Gastrocnemius medialis (tissue), 4 donors: Measurements from ENCODE around the gene MOB1B. TPM values are rescaled to one million over a fixed set of nuclear protein-coding genes. Genes with fewer than 3 reads are reported as not detected.

Source experiments
- ATAC-seq, 2 donors: fragments of 150-250 bp; one replicate each; pipeline ENCODE4 v1.9.1; 2016
- DNase-seq, 2 donors: peaks; one replicate each; pipeline ENCODE4 v3.0.0-alpha.2; 2019
- H3K27ac ChIP-seq, 4 donors: fragments of 200-600 bp; sonication (generic); 1 replicate in 1 of 4; 2 replicates in 3 of 4; pipeline ENCODE4 v1.5.1; 2016 to 2018; ENCODE audit warnings: mild to moderate bottlenecking in 2 of 4, moderate library complexity in 1 of 4
- H3K27me3 ChIP-seq, 3 donors: fragments of 200-600 bp; sonication (generic) in 2 of 3; 1 replicate in 1 of 3; 2 replicates in 2 of 3; pipeline versions ENCODE4 v1.5.1 to v1.6.0; 2016 to 2019; ENCODE audit warnings: mild to moderate bottlenecking in 1 of 3, moderate library complexity in 1 of 3
- H3K36me3 ChIP-seq, 2 donors: fragments of 200-600 bp; sonication (generic) in 1 of 2; one replicate each; pipeline ENCODE4 v1.5.1; 2017 to 2018
- H3K4me1 ChIP-seq, 2 donors: fragments of 200-600 bp; sonication (generic) in 1 of 2; one replicate each; pipeline ENCODE4 v1.5.1; 2016 to 2017; ENCODE audit warnings: mild to moderate bottlenecking in 2 of 2
- H3K4me3 ChIP-seq, 4 donors: fragments of 200-600 bp; sonication (generic) in 3 of 4; 1 replicate in 1 of 4; 2 replicates in 3 of 4; pipeline ENCODE4 v1.5.1; 2016 to 2019; ENCODE audit warnings: mild to moderate bottlenecking in 2 of 4
- H3K9me3 ChIP-seq, 3 donors: fragments of 200-600 bp; sonication (generic) in 2 of 3; 1 replicate in 1 of 3; 2 replicates in 2 of 3; pipeline ENCODE4 v1.5.1; 2016 to 2019
- CTCF ChIP-seq, 5 experiments: fragments of 450-650 bp in 3 of 5; fragments of 200-600 bp in 2 of 5; sonication (generic) in 2 of 5; IDR thresholded peaks in 4 of 5; conservative IDR thresholded peaks in 1 of 5; 1 replicate in 4 of 5; 2 replicates in 1 of 5; pipeline ENCODE4 v1.5.1; 2016 to 2019; ENCODE audit warnings: antibody characterized with exemption in 5 of 5, mild to moderate bottlenecking in 3 of 5, moderate library complexity in 3 of 5
- POLR2A ChIP-seq, 2 donors: fragments of 450-650 bp; IDR thresholded peaks; one replicate each; pipeline ENCODE4 v1.6.1; 2017; ENCODE audit warnings: antibody characterized with exemption in 2 of 2, mild to moderate bottlenecking in 2 of 2, moderate library complexity in 2 of 2
- in situ Hi-C, 4 donors: fragments of 200-750 bp; cut with MboI; loops; one replicate each; pipeline versions ENCODE4 v1.15.0 to v1.8.0; 2017; ENCODE audit warnings: low sequenced_read_pairs in 4 of 4
- intact Hi-C: fragments of 100-400 bp; cut with DNase I; formaldehyde crosslinking; loops from one replicate; pipeline ENCODE4 v1.15.1; 2023; ENCODE audit warnings: low total_unique reads
- total RNA-seq, 4 donors: library from RNA; depleted of rRNA; stranded (reverse); fragments of >200 nt; gene quantifications; one replicate each; pipeline versions ENCODE4 v1.1.0 to v1.2.3, GENCODE V29; 2016

The MOB1B gene
- total RNA-seq, 4 donors from 2014 or later, result 6.5 to 17.5 (median 8.4) TPM

DNA sequence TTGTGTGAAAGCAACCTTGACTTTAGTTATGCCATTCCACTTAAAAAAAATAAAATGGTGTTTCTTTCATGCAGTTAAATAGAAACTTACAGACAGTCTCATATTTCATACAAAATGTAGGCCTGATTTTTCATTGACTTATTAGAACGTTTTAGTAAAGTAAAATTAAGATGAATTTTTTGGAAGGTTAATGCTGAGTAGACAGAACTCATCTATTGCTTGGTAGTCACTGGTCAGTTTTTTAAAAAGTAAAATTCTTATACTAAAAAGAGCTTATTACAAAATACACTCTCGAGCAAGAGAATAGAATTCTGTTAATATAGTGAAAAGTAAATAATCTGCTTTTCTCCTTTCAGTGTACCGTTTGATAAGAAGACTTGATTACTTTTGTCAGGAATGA lies 21.4 kb upstream of the MOB1B start:
- H3K4me1 ChIP-seq, result no peaks in the 10 kb centered on the region
- in situ Hi-C loops, result no loop called here
- no peak overlapping the region for H3K27ac ChIP-seq
- ATAC-seq (no peak), DNase-seq (no peak)
- no peaks in the 10 kb centered on the region for H3K27me3 ChIP-seq
- no peaks in the 10 kb centered on the region for H3K36me3 ChIP-seq
- intact Hi-C loops, result no loop called here
- TF ChIP-seq POLR2A (IDR thresholded peaks at IDR 0.05) (no peak), CTCF (IDR thresholded peaks at IDR 0.05 in 4 of 5, conservative IDR thresholded peaks at IDR 0.05 in 1 of 5) (no peak)
- H3K9me3 ChIP-seq, result no peaks in the 10 kb centered on the region
- H3K4me3 ChIP-seq, result no peak overlapping the region

DNA sequence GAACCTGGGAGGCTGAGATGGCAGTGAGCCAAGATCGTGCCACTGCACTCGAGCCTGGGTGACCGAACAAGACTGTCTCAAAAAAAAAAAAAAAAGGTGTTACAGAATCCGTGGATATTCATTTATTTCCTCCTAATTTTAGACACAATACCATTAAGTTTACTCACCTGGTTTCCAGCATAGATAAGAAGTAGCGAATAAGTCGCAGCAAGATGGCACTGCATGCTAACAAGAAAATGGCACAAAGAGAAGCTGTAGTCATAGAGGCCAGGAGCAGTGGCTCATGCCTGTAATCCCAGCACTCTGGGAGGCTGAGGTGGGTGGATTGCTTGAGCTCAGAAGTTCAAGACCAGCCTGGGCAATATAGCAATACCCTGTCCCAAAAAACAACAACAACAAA lies 17.0 kb upstream of the MOB1B start:
- ATAC-seq, result no peak
- DNase-seq, result no peak
- no peaks in the 10 kb centered on the region for H3K9me3 ChIP-seq
- no peak overlapping the region for H3K27ac ChIP-seq
- TF ChIP-seq CTCF (IDR thresholded peaks at IDR 0.05 in 4 of 5, conservative IDR thresholded peaks at IDR 0.05 in 1 of 5) (no peak), POLR2A (IDR thresholded peaks at IDR 0.05) (no peak)
- no peak overlapping the region for H3K4me3 ChIP-seq
- in situ Hi-C loops (no loop called here), intact Hi-C loops (no loop called here)
- H3K4me1 ChIP-seq, result no peaks in the 10 kb centered on the region
- no peaks in the 10 kb centered on the region for H3K36me3 ChIP-seq
- no peaks in the 10 kb centered on the region for H3K27me3 ChIP-seq

- Histone ChIP-seq H3K27ac (no peak overlapping the region), H3K36me3 (no peaks in the 10 kb centered on the region), H3K4me3 (no peak overlapping the region), H3K4me1 (no peaks in the 10 kb centered on the region), H3K9me3 (no peaks in the 10 kb centered on the region), H3K27me3 (no peaks in the 10 kb centered on the region)
- intact Hi-C loops, result no loop called here
- ATAC-seq, result peak in 1 of 2 donors; percentile 56
- TF ChIP-seq POLR2A (IDR thresholded peaks at IDR 0.05) (no peak), CTCF (IDR thresholded peaks at IDR 0.05 in 4 of 5, conservative IDR thresholded peaks at IDR 0.05 in 1 of 5) (no peak)
- DNase-seq, result peak; percentile 5 to 33
- in situ Hi-C loops, result no loop called here
These were observed 9.9 kb upstream of the MOB1B start for GRCh38 chr4:70892086-70892769.

DNA sequence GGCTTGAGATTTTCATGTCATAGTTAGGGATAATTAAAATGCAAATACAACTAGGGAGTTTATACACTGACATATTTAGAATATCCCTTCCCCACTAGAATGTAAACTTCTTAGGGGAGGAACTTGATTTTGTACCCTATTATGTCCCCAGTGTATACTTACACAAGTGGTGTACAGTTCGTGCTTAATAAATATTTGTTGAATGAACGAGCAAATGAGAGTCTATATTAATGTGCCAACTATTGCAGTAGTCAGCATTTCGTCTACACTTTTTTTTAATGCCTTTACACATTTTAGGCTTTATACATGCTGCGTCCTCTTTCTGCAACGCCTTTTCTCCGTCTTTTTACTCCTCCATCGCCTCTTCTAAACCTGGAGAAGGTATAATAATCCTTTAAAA lies 8.4 kb upstream of the MOB1B start:
- Histone ChIP-seq H3K36me3 (no peaks in the 10 kb centered on the region), H3K4me3 (no peak overlapping the region), H3K4me1 (no peaks in the 10 kb centered on the region), H3K27ac (no peak overlapping the region), H3K27me3 (no peaks in the 10 kb centered on the region), H3K9me3 (no peaks in the 10 kb centered on the region)
- TF ChIP-seq POLR2A (IDR thresholded peaks at IDR 0.05), result no peak
- TF ChIP-seq CTCF (IDR thresholded peaks at IDR 0.05 in 4 of 5, conservative IDR thresholded peaks at IDR 0.05 in 1 of 5), result no peak
- ATAC-seq (no peak), DNase-seq (no peak)
- intact Hi-C loops, result no loop called here
- in situ Hi-C loops, result no loop called here

DNA sequence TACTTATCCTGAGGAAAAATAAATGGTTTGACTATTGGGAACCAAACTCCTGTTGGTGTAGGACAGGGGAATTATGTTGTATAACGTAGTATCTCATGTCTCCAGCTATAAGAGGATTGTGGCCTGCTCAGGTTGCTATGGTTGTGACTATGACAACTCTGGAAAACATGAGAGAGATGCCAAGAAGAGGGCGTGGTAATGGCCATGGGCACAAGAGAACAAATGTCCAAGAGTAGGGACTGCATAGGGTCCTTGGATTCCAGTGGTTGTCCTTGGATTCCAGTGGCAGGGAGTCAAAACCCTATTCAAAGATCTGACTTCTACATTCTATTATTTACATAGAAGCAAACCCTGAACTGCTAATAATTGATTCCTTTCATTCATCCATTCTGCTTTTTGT lies 6.8 kb upstream of the MOB1B start:
- H3K27ac ChIP-seq, result no peak overlapping the region
- TF ChIP-seq POLR2A (IDR thresholded peaks at IDR 0.05), result no peak
- no peak for TF ChIP-seq CTCF (IDR thresholded peaks at IDR 0.05 in 4 of 5, conservative IDR thresholded peaks at IDR 0.05 in 1 of 5)
- in situ Hi-C loops, result no loop called here
- no peak overlapping the region for H3K4me3 ChIP-seq
- no peaks in the 10 kb centered on the region for H3K4me1 ChIP-seq
- ATAC-seq (no peak), DNase-seq (no peak)
- no peaks in the 10 kb centered on the region for H3K9me3 ChIP-seq
- H3K36me3 ChIP-seq, result no peaks in the 10 kb centered on the region
- intact Hi-C loops, result no loop called here
- H3K27me3 ChIP-seq, result no peaks in the 10 kb centered on the region
